ENCODE measurements around the gene NOTCH3.

The NOTCH3 gene

DNA sequence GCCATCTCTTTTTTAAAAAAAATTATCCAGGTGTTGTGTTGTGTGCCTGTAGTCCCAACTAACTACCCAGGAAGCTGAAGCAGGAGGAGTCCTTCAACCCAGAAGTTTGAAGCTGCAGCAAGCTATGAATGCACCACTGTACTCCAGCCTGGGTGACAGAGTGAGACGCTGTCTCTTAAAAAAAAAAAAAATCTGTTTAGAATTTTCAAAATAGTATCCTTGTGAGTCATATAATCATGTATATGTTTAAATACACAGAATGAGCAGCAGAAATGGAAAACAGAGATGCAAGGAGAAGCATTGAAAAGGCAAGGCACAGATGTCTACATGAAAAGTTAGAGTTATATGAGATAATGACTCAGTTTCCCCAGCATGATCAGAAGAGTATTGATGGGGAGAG is 62.4 kb downstream of the NOTCH3 start:
- H3K4ac ChIP-seq (ENCODE audit: low read length) = no peak overlapping the region
- H4K8ac ChIP-seq (ENCODE audit: low read depth, low read length) = no peak overlapping the region
- no peaks in the 10 kb centered on the region for H3K4me1 ChIP-seq (ENCODE audit: control insufficient read depth in 2 of 2, insufficient read depth in 1 of 2, low read depth in 1 of 2, low read length in 2 of 2)
- H3K9ac ChIP-seq (ENCODE audit: low read depth, low read length, poor library complexity) = no peak overlapping the region
- no peak overlapping the region for H3K14ac ChIP-seq (ENCODE audit: low read length)
- H3K4me2 ChIP-seq (ENCODE audit: insufficient read depth, low read length, poor library complexity, severe bottlenecking) = no peak overlapping the region
- H3K4me3 ChIP-seq (ENCODE audit: low read length in 2 of 2) = no peak overlapping the region
- H3K36me3 ChIP-seq (replicated peaks in 1 of 2; ENCODE audit: control insufficient read depth in 2 of 2, insufficient read depth in 2 of 2, low read length in 2 of 2) = no peaks in the 10 kb centered on the region
- no peak overlapping the region for H3K23ac ChIP-seq (ENCODE audit: low read depth, low read length, poor library complexity)
- H2AK5ac ChIP-seq (ENCODE audit: low read depth, low read length) = no peak overlapping the region
- no peak overlapping the region for H3K18ac ChIP-seq (ENCODE audit: low read length)
- no CpG with 5 or more reads among the region's 1 CpG for WGBS, 2 donors (ENCODE audit: extremely low coverage in 2 of 2, insufficient read length in 2 of 2, insufficient replicate concordance in 1 of 2)
- H2AFZ ChIP-seq (ENCODE audit: low read length) = no peak overlapping the region
- peaks cover 8 to 12% of the 10 kb centered on the region in 2 donors for H3K9me3 ChIP-seq (replicated peaks in 1 of 2; ENCODE audit: control insufficient read depth in 2 of 2, insufficient read depth in 1 of 2, low read depth in 1 of 2, low read length in 2 of 2)
- H4K91ac ChIP-seq (ENCODE audit: low read depth, low read length, poor library complexity) = no peak overlapping the region
- H2BK120ac ChIP-seq (ENCODE audit: low read depth, low read length) = no peak overlapping the region
- DNase-seq (ENCODE audit: low spot score) = no peak
- H2BK12ac ChIP-seq (ENCODE audit: low read length) = no peak overlapping the region
- H3K27ac ChIP-seq (replicated peaks; ENCODE audit: low read length) = no peak overlapping the region
- no peak overlapping the region for H2BK5ac ChIP-seq (ENCODE audit: low read length)
- peaks cover 0 to 3% (median 3%) of the 10 kb centered on the region in 3 experiments for H3K27me3 ChIP-seq (ENCODE audit: control insufficient read depth in 3 of 3, insufficient read depth in 3 of 3, low read depth in 1 of 3, low read length in 3 of 3)
- H3K79me1 ChIP-seq (ENCODE audit: low read depth, low read length) = no peaks in the 10 kb centered on the region
- H2BK15ac ChIP-seq (ENCODE audit: low read length) = no peak overlapping the region

DNA sequence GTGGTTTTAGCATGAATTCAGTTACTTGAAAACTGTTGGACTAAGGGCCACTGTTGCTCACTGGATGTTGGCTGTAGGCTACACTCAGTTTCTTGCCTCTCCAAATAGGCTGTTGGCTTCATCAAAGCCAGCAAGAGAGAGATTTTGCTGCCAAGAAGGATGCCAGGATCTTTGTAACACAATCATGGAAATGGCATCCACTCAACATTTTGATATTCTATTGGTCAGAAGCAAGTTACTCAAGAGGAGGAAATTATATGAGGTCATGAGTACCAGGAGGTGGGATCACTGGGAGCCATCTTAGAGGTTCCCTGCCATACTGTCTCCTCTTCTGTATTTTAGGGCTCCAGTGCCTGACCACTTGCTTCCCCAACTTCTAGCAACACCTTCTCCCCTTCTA is 63.0 kb downstream of the NOTCH3 start:
- peaks cover 8 to 12% of the 10 kb centered on the region in 2 donors for H3K9me3 ChIP-seq (replicated peaks in 1 of 2; ENCODE audit: control insufficient read depth in 2 of 2, insufficient read depth in 1 of 2, low read depth in 1 of 2, low read length in 2 of 2)
- H2BK12ac ChIP-seq (ENCODE audit: low read length) = no peak overlapping the region
- no peak overlapping the region for H4K8ac ChIP-seq (ENCODE audit: low read depth, low read length)
- no peak overlapping the region for H2BK120ac ChIP-seq (ENCODE audit: low read depth, low read length)
- no peaks in the 10 kb centered on the region for H3K4me1 ChIP-seq (ENCODE audit: control insufficient read depth in 2 of 2, insufficient read depth in 1 of 2, low read depth in 1 of 2, low read length in 2 of 2)
- H3K9ac ChIP-seq (ENCODE audit: low read depth, low read length, poor library complexity) = no peak overlapping the region
- no peak overlapping the region for H3K4me2 ChIP-seq (ENCODE audit: insufficient read depth, low read length, poor library complexity, severe bottlenecking)
- H3K27me3 ChIP-seq (ENCODE audit: control insufficient read depth in 3 of 3, insufficient read depth in 3 of 3, low read depth in 1 of 3, low read length in 3 of 3) = peaks cover 0 to 3% (median 3%) of the 10 kb centered on the region in 3 experiments
- H2BK15ac ChIP-seq (ENCODE audit: low read length) = no peak overlapping the region
- H3K36me3 ChIP-seq (replicated peaks in 1 of 2; ENCODE audit: control insufficient read depth in 2 of 2, insufficient read depth in 2 of 2, low read length in 2 of 2) = no peaks in the 10 kb centered on the region
- H2BK5ac ChIP-seq (ENCODE audit: low read length) = no peak overlapping the region
- H3K79me1 ChIP-seq (ENCODE audit: low read depth, low read length) = no peaks in the 10 kb centered on the region
- no peak overlapping the region for H3K4me3 ChIP-seq (ENCODE audit: low read length in 2 of 2)
- no peak for DNase-seq (ENCODE audit: low spot score)
- no peak overlapping the region for H2AFZ ChIP-seq (ENCODE audit: low read length)
- no peak overlapping the region for H4K91ac ChIP-seq (ENCODE audit: low read depth, low read length, poor library complexity)
- no peak overlapping the region for H3K4ac ChIP-seq (ENCODE audit: low read length)
- no peak overlapping the region for H3K27ac ChIP-seq (replicated peaks; ENCODE audit: low read length)
- H3K18ac ChIP-seq (ENCODE audit: low read length) = no peak overlapping the region
- H3K23ac ChIP-seq (ENCODE audit: low read depth, low read length, poor library complexity) = no peak overlapping the region
- H2AK5ac ChIP-seq (ENCODE audit: low read depth, low read length) = no peak overlapping the region
- H3K14ac ChIP-seq (ENCODE audit: low read length) = no peak overlapping the region

DNA sequence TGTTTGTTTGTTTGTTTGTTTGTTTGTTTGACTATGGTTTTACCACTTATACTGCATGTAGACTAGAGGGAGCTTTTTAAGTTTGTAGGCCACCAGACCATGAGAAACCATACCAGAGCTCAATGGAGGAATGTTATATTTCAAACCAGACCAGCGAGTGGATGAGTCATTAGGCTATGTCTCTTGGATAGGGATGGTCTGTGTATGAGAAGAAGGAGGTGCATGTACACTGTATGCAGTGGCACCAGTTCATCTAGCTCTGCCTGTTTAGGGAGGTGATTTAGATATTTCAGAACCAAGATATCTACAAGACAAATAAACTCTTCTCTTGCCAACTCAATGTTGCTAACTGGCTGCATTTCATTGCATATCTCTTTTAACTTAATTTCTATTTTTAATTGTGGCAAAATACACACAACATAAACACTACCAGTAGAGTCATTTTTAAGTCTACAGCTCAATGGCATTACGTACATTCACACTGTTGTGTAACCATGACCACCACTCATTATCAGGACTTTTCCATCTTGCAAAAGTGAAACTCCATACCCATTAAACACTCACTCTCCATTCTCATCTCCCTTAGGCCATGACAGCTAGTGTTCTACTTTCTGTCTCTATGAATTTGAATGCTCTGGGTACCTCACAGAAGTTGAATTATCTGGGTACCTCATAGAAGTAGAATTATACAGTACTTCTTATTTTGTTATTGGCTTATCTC is 64.4 kb downstream of the NOTCH3 start:
- no CpG with 5 or more reads among the region's 2 CpGs for WGBS, 2 donors (ENCODE audit: extremely low coverage in 2 of 2, insufficient read length in 2 of 2, insufficient replicate concordance in 1 of 2)
- no peak overlapping the region for H3K27ac ChIP-seq (replicated peaks; ENCODE audit: low read length)
- H2BK15ac ChIP-seq (ENCODE audit: low read length) = no peak overlapping the region
- no peak overlapping the region for H3K4me3 ChIP-seq (ENCODE audit: low read length in 2 of 2)
- no peak overlapping the region for H2AK5ac ChIP-seq (ENCODE audit: low read depth, low read length)
- no peak overlapping the region for H4K91ac ChIP-seq (ENCODE audit: low read depth, low read length, poor library complexity)
- H2AFZ ChIP-seq (ENCODE audit: low read length) = no peak overlapping the region
- no peaks in the 10 kb centered on the region for H3K4me1 ChIP-seq (ENCODE audit: control insufficient read depth in 2 of 2, insufficient read depth in 1 of 2, low read depth in 1 of 2, low read length in 2 of 2)
- no peak overlapping the region for H3K14ac ChIP-seq (ENCODE audit: low read length)
- H3K9me3 ChIP-seq (replicated peaks in 1 of 2; ENCODE audit: control insufficient read depth in 2 of 2, insufficient read depth in 1 of 2, low read depth in 1 of 2, low read length in 2 of 2) = peaks cover 4 to 12% of the 10 kb centered on the region in 2 donors
- no peak overlapping the region for H2BK5ac ChIP-seq (ENCODE audit: low read length)
- H3K79me1 ChIP-seq (ENCODE audit: low read depth, low read length) = no peaks in the 10 kb centered on the region
- no peak overlapping the region for H3K4ac ChIP-seq (ENCODE audit: low read length)
- no peak overlapping the region for H3K18ac ChIP-seq (ENCODE audit: low read length)
- H3K4me2 ChIP-seq (ENCODE audit: insufficient read depth, low read length, poor library complexity, severe bottlenecking) = no peak overlapping the region
- no peak overlapping the region for H2BK120ac ChIP-seq (ENCODE audit: low read depth, low read length)
- no peak overlapping the region for H3K9ac ChIP-seq (ENCODE audit: low read depth, low read length, poor library complexity)
- no peak overlapping the region for H3K23ac ChIP-seq (ENCODE audit: low read depth, low read length, poor library complexity)
- no peak for DNase-seq (ENCODE audit: low spot score)
- peaks cover 0 to 3% (median 0%) of the 10 kb centered on the region in 3 experiments for H3K27me3 ChIP-seq (ENCODE audit: control insufficient read depth in 3 of 3, insufficient read depth in 3 of 3, low read depth in 1 of 3, low read length in 3 of 3)
- no peaks in the 10 kb centered on the region for H3K36me3 ChIP-seq (replicated peaks in 1 of 2; ENCODE audit: control insufficient read depth in 2 of 2, insufficient read depth in 2 of 2, low read length in 2 of 2)
- no peak overlapping the region for H4K8ac ChIP-seq (ENCODE audit: low read depth, low read length)
- H2BK12ac ChIP-seq (ENCODE audit: low read length) = no peak overlapping the region

DNA sequence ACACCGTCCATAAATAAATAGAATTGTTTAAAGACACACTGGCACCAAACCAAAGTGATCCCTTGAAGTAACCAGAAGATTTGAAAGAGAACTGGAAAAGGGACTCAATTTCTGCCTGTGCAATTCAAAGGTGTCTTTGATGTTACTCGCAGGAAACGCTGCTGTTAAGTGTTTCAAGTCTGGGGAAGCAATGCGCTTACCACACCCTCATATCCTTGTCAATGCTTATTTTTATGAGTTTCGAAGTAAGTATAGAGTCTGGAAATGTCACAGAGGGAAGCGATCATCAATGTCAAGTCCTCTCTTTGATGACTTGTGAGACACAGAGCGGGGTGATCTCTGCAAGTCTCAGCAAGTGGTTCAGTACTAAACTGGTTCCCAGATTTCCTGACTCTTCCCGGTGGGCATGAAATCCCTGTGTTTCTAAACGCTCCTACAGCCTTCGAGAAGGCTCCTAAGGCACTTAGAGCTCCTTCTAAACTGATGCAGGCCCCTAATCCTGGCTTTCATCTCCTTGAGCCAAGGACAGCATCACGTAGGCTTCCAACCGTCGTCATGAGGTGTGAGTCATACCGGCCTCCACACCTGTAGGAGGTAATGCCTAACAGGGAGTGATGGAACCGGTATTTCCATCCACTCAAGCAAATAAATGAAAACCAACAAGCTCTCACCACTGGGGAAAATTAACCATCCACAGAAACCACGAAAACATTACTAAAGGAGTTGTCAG is 70.8 kb downstream of the NOTCH3 start:
- Histone ChIP-seq H2BK15ac (ENCODE audit: low read length) (no peak overlapping the region), H2BK120ac (ENCODE audit: low read depth, low read length) (no peak overlapping the region), H4K91ac (ENCODE audit: low read depth, low read length, poor library complexity) (no peak overlapping the region), H3K27ac (replicated peaks; ENCODE audit: low read length) (no peak overlapping the region), H3K18ac (ENCODE audit: low read length) (no peak overlapping the region), H3K23ac (ENCODE audit: low read depth, low read length, poor library complexity) (no peak overlapping the region), H3K27me3 (ENCODE audit: control insufficient read depth in 3 of 3, insufficient read depth in 3 of 3, low read depth in 1 of 3, low read length in 3 of 3) (peaks cover 0 to 6% (median 0%) of the 10 kb centered on the region in 3 experiments), H3K4ac (ENCODE audit: low read length) (no peak overlapping the region), H2AK5ac (ENCODE audit: low read depth, low read length) (no peak overlapping the region), H3K4me1 (ENCODE audit: control insufficient read depth in 2 of 2, insufficient read depth in 1 of 2, low read depth in 1 of 2, low read length in 2 of 2) (no peaks in the 10 kb centered on the region), H3K14ac (ENCODE audit: low read length) (no peak overlapping the region), H3K4me2 (ENCODE audit: insufficient read depth, low read length, poor library complexity, severe bottlenecking) (no peak overlapping the region), H3K36me3 (replicated peaks in 1 of 2; ENCODE audit: control insufficient read depth in 2 of 2, insufficient read depth in 2 of 2, low read length in 2 of 2) (no peaks in the 10 kb centered on the region), H3K9ac (ENCODE audit: low read depth, low read length, poor library complexity) (no peak overlapping the region), H3K9me3 (replicated peaks in 1 of 2; ENCODE audit: control insufficient read depth in 2 of 2, insufficient read depth in 1 of 2, low read depth in 1 of 2, low read length in 2 of 2) (no peaks in the 10 kb centered on the region), H2AFZ (ENCODE audit: low read length) (no peak overlapping the region), H2BK5ac (ENCODE audit: low read length) (no peak overlapping the region), H2BK12ac (ENCODE audit: low read length) (no peak overlapping the region), H3K79me1 (ENCODE audit: low read depth, low read length) (no peaks in the 10 kb centered on the region), H4K8ac (ENCODE audit: low read depth, low read length) (no peak overlapping the region), H3K4me3 (ENCODE audit: low read length in 2 of 2) (no peak overlapping the region)
- DNase-seq (ENCODE audit: low spot score) = no peak
- WGBS, 2 donors (ENCODE audit: extremely low coverage in 2 of 2, insufficient read length in 2 of 2, insufficient replicate concordance in 1 of 2) = no CpG with 5 or more reads among the region's 16 CpGs
